A549 (cell line): ENCODE measurements around the gene CDC42EP1.
"Not testable (repeated sequence)": the region's sequence is repeated elsewhere in the genome, so short reads cannot be mapped to it uniquely, and the experiment has no call there.

Experiments used
- CBX8 ChIP-seq: fragments of 200-600 bp; sonication (generic); IDR thresholded peaks from 2 replicates; pipeline ENCODE4 v1.6.1; 2016
- CEBPB ChIP-seq, 2 experiments: fragments of >200 bp in 1 of 2; sonication (Bioruptor Twin) in 1 of 2; formaldehyde crosslinking in 1 of 2; IDR thresholded peaks; 2 replicates each; pipeline ENCODE4 v1.6.1; 2012 to 2016
- CHD2 ChIP-seq: fragments of 150-350 bp; IDR thresholded peaks from 2 replicates; pipeline ENCODE4 v1.6.1; 2014; ENCODE audit warnings: low read length; ENCODE audit not compliant: partially characterized antibody
- CTCF ChIP-seq: fragments of >200 bp; sonication (Bioruptor Twin); formaldehyde crosslinking; IDR thresholded peaks from 3 replicates; pipeline ENCODE4 v1.5.1; 2016
- KDM1A ChIP-seq: fragments of 200-600 bp; sonication (generic); IDR thresholded peaks from 2 replicates; pipeline ENCODE4 v1.6.1; 2016; ENCODE audit warnings: low read depth, mild to moderate bottlenecking
- MAFK ChIP-seq: fragments of 450-650 bp; IDR thresholded peaks from 2 replicates; pipeline ENCODE4 v1.6.1; 2014; ENCODE audit not compliant: partially characterized antibody
- POLR2A ChIP-seq: IDR thresholded peaks from 2 replicates; pipeline ENCODE4 v1.6.1; 2012; ENCODE audit warnings: mild to moderate bottlenecking, low read length
- RARB ChIP-seq: fragments of 250-450 bp; sonication (Bioruptor Pico); IDR thresholded peaks from 2 replicates; pipeline ENCODE4 v1.8.0; 2021; ENCODE audit warnings: mild to moderate bottlenecking, moderate library complexity
- REST ChIP-seq: fragments of 200-600 bp; sonication (generic); IDR thresholded peaks from 2 replicates; pipeline ENCODE4 v1.6.1; 2016; ENCODE audit warnings: antibody characterized with exemption, mild to moderate bottlenecking, moderate library complexity
- RFX5 ChIP-seq: fragments of 450-650 bp; IDR thresholded peaks from 2 replicates; pipeline ENCODE4 v1.7.1; 2014; ENCODE audit warnings: antibody characterized with exemption, mild to moderate bottlenecking, moderate library complexity
- SREBF2 ChIP-seq: fragments of 450-650 bp; IDR thresholded peaks from 2 replicates; pipeline ENCODE4 v1.6.1; 2014; ENCODE audit warnings: mild to moderate bottlenecking, moderate library complexity
- TF ChIP-seq, protein P1 (sequence below): fragments of 150-350 bp; IDR thresholded peaks from 2 replicates; pipeline ENCODE4 v1.6.1; 2014; ENCODE audit warnings: low read depth, mild to moderate bottlenecking, low read length

GRCh38 chr22:37527952-37528351 lies 32.3 kb upstream of the CDC42EP1 start:
- TF ChIP-seq RFX5; REST; RARB (CRISPR knock-in tag); CTCF; MAFK; POLR2A; SREBF2; CEBPB (IDR thresholded peaks at IDR 0.05); KDM1A; CHD2; CBX8: not testable (repeated sequence)
- TF ChIP-seq, protein P1, sequence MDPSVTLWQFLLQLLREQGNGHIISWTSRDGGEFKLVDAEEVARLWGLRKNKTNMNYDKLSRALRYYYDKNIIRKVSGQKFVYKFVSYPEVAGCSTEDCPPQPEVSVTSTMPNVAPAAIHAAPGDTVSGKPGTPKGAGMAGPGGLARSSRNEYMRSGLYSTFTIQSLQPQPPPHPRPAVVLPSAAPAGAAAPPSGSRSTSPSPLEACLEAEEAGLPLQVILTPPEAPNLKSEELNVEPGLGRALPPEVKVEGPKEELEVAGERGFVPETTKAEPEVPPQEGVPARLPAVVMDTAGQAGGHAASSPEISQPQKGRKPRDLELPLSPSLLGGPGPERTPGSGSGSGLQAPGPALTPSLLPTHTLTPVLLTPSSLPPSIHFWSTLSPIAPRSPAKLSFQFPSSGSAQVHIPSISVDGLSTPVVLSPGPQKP = not testable (repeated sequence)
